K562 (cell line): ENCODE results near the gene OTOGL. TPM values are rescaled to one million over a fixed set of nuclear protein-coding genes. Genes with fewer than 3 reads are reported as not detected.
"Not testable (repeated sequence)": the region's sequence is repeated elsewhere in the genome, so short reads cannot be mapped to it uniquely, and the experiment has no call there.

Experiments used
- ATAC-seq: fragments of 200-7000 bp; cut with Tn5 transposase; 3 replicates; pipeline ENCODE4 v1.9.1; 2020; ENCODE audit warnings: moderate library complexity
- BruUV-seq: library from RNA; stranded (reverse); fragments of 400-500 nt; replicated peaks from 2 replicates; lab custom pipeline; 2021; lab: Mats Ljungman, UMichigan
- CTCF ChIA-PET: fragments of 300-600 bp; formaldehyde crosslinking; extraction: SDS; loops from one replicate; lab custom pipeline; 2021; ENCODE audit warnings: low intra/inter-chr PET ratio; lab: Yijun Ruan, JAX
- POLR2A ChIA-PET: fragments of 300-600, 350-650 bp; sonication (Branson Sonifier 250); formaldehyde crosslinking; extraction: SDS; loops from one replicate; lab custom pipeline; 2021; ENCODE audit warnings: antibody characterized with exemption, inconsistent platforms; lab: Yijun Ruan, JAX
- DNase-seq, 4 experiments: peaks; one replicate each; pipeline versions ENCODE4 v3.0.0 to v3.0.0-alpha.2; 2011 to 2018; ENCODE audit warnings: low spot score in 3 of 4, mixed read lengths in 3 of 4; ENCODE audit errors: extremely low read depth in 1 of 4
- FAIRE-seq: peaks from 2 replicates; lab custom pipeline; 2011; peaks lifted over from hg19 to GRCh38; lab: Jason Lieb, UNC
- H2AFZ ChIP-seq: 2 replicates; pipeline ENCODE4 v1.6.0; 2011; ENCODE audit warnings: low read depth, low read length, control low read depth, inconsistent platforms
- H3K27ac ChIP-seq: fragments of 200-600 bp; 3 replicates; pipeline ENCODE4 v1.8.0; 2011; ENCODE audit warnings: low read depth, mild to moderate bottlenecking, control low read depth, inconsistent platforms, low read length, moderate library complexity, mixed read lengths; ENCODE audit errors: extremely low read depth
- H3K27me3 ChIP-seq, 2 experiments: fragments of 300-600 bp in 1 of 2; 2 replicates in 1 of 2; 3 replicates in 1 of 2; pipeline versions ENCODE4 v1.6.0 to v1.8.0; 2011; ENCODE audit warnings: inconsistent platforms in 2 of 2, low read length in 2 of 2, mild to moderate bottlenecking in 1 of 2, mixed read lengths in 1 of 2, moderate library complexity in 1 of 2; ENCODE audit not compliant: control insufficient read depth in 2 of 2, insufficient read depth in 2 of 2
- H3K36me3 ChIP-seq: fragments of 300-600 bp; 3 replicates; pipeline ENCODE4 v1.8.0; 2011; ENCODE audit warnings: mild to moderate bottlenecking, low read length, inconsistent platforms; ENCODE audit not compliant: control insufficient read depth, insufficient read depth
- H3K4me1 ChIP-seq, 2 experiments: fragments of 200-600 bp in 1 of 2; replicated peaks in 1 of 2; 2 replicates in 1 of 2; 3 replicates in 1 of 2; pipeline versions ENCODE4 v1.5.1 to v1.8.0; 2011; ENCODE audit warnings: inconsistent platforms in 2 of 2, low read length in 2 of 2, mild to moderate bottlenecking in 1 of 2, mixed read lengths in 1 of 2, moderate library complexity in 1 of 2; ENCODE audit not compliant: control insufficient read depth in 2 of 2, insufficient read depth in 2 of 2
- H3K4me2 ChIP-seq: 2 replicates; pipeline ENCODE4 v1.6.1; 2011; ENCODE audit warnings: low read length, control low read depth, inconsistent platforms, mixed read lengths; ENCODE audit not compliant: insufficient read depth
- H3K4me3 ChIP-seq: fragments of 200-600 bp; sonication (generic), shearing (Covaris generic); 2 replicates; pipeline ENCODE4 v1.5.1; 2016; ENCODE audit warnings: control low read depth, inconsistent platforms
- H3K79me2 ChIP-seq: fragments of 200-600 bp; 3 replicates; pipeline ENCODE4 v1.8.0; 2011; ENCODE audit warnings: low read length, inconsistent platforms; ENCODE audit not compliant: control insufficient read depth, insufficient read depth
- H3K9ac ChIP-seq, 2 experiments: 2 replicates each; pipeline versions ENCODE4 v1.6.0 to v1.6.1; 2011; ENCODE audit warnings: low read depth in 2 of 2, low read length in 2 of 2, control low read depth in 1 of 2, inconsistent platforms in 1 of 2, mild to moderate bottlenecking in 1 of 2, mixed read lengths in 1 of 2; ENCODE audit not compliant: insufficient read depth in 1 of 2
- H3K9me1 ChIP-seq: one replicate; pipeline ENCODE4 v1.6.0; 2011; ENCODE audit warnings: inconsistent platforms, mild to moderate bottlenecking, low read length, moderate library complexity; ENCODE audit not compliant: control insufficient read depth, insufficient read depth
- H3K9me3 ChIP-seq: replicated peaks from 2 replicates; pipeline ENCODE4 v1.5.1; 2011; ENCODE audit warnings: low read depth, low read length, inconsistent platforms; ENCODE audit not compliant: control insufficient read depth, insufficient read depth
- H4K20me1 ChIP-seq: replicated peaks from 2 replicates; pipeline ENCODE4 v1.6.1; 2011; ENCODE audit warnings: low read length, inconsistent platforms, mixed read lengths; ENCODE audit not compliant: control insufficient read depth, insufficient read depth
- C11orf30 ChIP-seq: fragments of 450-650 bp; IDR thresholded peaks from 2 replicates; pipeline ENCODE4 v1.6.1; 2016; ENCODE audit warnings: low read depth, mild to moderate bottlenecking
- ETV6 ChIP-seq, 3 experiments: fragments of 150-350 bp in 1 of 3; sonication (generic) in 1 of 3; formaldehyde crosslinking in 1 of 3; IDR thresholded peaks; 2 replicates each; pipeline versions ENCODE4 v1.6.1 to v1.8.0; 2014 to 2022; ENCODE audit warnings: borderline replicate concordance in 2 of 3, low read depth in 2 of 3, antibody characterized with exemption in 1 of 3, low read length in 1 of 3, mild to moderate bottlenecking in 1 of 3, missing genetic modification reagents in 1 of 3
- JUN ChIP-seq, 2 experiments: sonication (generic) in 1 of 2; formaldehyde crosslinking in 1 of 2; IDR thresholded peaks; 2 replicates each; pipeline versions ENCODE4 v1.6.1 to v1.8.0; 2012 to 2022; ENCODE audit warnings: borderline replicate concordance in 2 of 2, mild to moderate bottlenecking in 2 of 2, improper control_type of control experiment in 1 of 2, low read depth in 1 of 2, low read length in 1 of 2, missing genetic modification reagents in 1 of 2
- ZBTB1 ChIP-seq: sonication (generic); formaldehyde crosslinking; IDR thresholded peaks from 2 replicates; pipeline ENCODE4 v1.8.1; 2023; ENCODE audit warnings: missing genetic modification reagents, low read depth, mild to moderate bottlenecking, borderline replicate concordance
- ZNF23 ChIP-seq: fragments of 250-450 bp; sonication (Bioruptor Pico); IDR thresholded peaks from 2 replicates; pipeline ENCODE4 v1.4.0; 2020; ENCODE audit warnings: mild to moderate bottlenecking
- ZNF316 ChIP-seq: fragments of 450-650 bp; IDR thresholded peaks from 2 replicates; pipeline ENCODE4 v1.6.1; 2016
- WGBS: fragments of 100-300 bp; shearing (Covaris generic); methylation state at CpG from one replicate; pipeline ENCODE4 v1.1.6; 2016; ENCODE audit warnings: low coverage, mixed read lengths; ENCODE audit not compliant: insufficient coverage; ENCODE audit errors: missing lambda C conversion rate; 5-methylcytosine and 5-hydroxymethylcytosine counted together
- in situ Hi-C: fragments of 300-500 bp; cut with MboI; formaldehyde crosslinking; loops from 4 replicates; pipeline ENCODE4 v1.15.0; 2018; ENCODE audit warnings: inconsistent platforms, mixed read lengths
- intact Hi-C: fragments of 100-400 bp; cut with micrococcal nuclease; formaldehyde crosslinking; loops from 2 replicates; pipeline ENCODE4 v1.14.2; 2022
- polyA plus RNA-seq, 8 experiments: library from polyadenylated mRNA; depleted of rRNA in 4 of 8; stranded (reverse) in 5 of 8; unstranded in 3 of 8; fragments of >200 nt; fragmentation: Nextera tagmentation in 2 of 8; fragmentation: Illumina TruSeq in 1 of 8; extraction: Ambion mirVana in 2 of 8; extraction: Trizol in 1 of 8; gene quantifications; 2 replicates each; pipeline versions ENCODE4 v1.2.1 to v1.2.3, GENCODE V29; 2011 to 2014; ENCODE audit warnings: inconsistent platforms in 1 of 8, missing spikeins in 1 of 8
- total RNA-seq, 7 experiments: library from RNA; depleted of rRNA in 6 of 7; stranded (reverse); fragments of >200 nt in 6 of 7; fragmentation: Illumina TruSeq in 2 of 7; extraction: Trizol in 2 of 7; gene quantifications; 2 replicates each; pipeline versions ENCODE4 v1.2.1 to v1.2.3, GENCODE V29; 2011 to 2021; ENCODE audit warnings: low replicate concordance in 1 of 7
- TF ChIP-seq, protein P1 (sequence below): IDR thresholded peaks from 3 replicates; pipeline ENCODE4 v1.6.1; 2011; ENCODE audit warnings: borderline replicate concordance, mild to moderate bottlenecking, moderate library complexity; ENCODE audit not compliant: insufficient read length; ENCODE audit errors: extremely low read depth
- TF ChIP-seq, protein P2 (sequence below), 2 experiments: fragments of 150-350 bp in 1 of 2; IDR thresholded peaks; 2 replicates each; pipeline ENCODE4 v1.6.1; 2012 to 2016; ENCODE audit warnings: low read depth in 2 of 2, low read length in 2 of 2, mild to moderate bottlenecking in 1 of 2, moderate library complexity in 1 of 2

OTOGL gene
- total and polyA plus RNA-seq, 9 of the 15 experiments (the other 6 are each of a cell fraction or from before 2014, with no cell fraction given) = 0.02 to 0.03 TPM; not detected in 7

DNA sequence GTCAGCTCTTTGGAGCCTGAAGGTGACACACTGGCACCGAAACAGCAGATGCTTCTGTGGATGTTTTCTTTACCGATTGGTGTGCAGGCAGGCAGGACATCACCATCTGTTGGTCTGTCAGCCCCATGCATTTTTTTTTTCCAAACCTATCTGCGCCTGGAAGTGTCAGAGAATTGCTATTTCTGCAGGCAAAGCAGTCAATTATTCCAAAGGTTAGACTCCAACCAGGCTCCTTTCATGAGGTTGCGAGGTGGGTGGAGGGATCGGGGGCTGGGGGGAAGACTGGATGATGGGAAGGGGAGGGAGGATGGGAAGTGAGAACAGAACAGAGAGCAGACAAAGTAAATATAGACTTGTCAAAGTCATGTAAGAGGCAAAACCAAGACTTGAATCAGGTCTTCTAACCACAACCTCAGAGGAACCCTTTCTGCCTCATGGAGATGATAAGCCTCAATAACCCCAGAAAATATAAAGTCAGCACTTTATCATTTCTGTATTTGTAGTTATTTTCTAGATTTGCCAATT, 117.7 kb downstream of the OTOGL start:
- no peaks in the 10 kb centered on the region for H4K20me1 ChIP-seq
- H3K9me3 ChIP-seq = no peaks in the 10 kb centered on the region
- ChIA-PET POLR2A (no interaction called here), CTCF (no interaction called here)
- H3K9me1 ChIP-seq = no peaks in the 10 kb centered on the region
- TF ChIP-seq ETV6 (IDR thresholded peaks at IDR 0.05; ENCODE audit: borderline replicate concordance in 1 of 2, low read depth in 2 of 2, low read length in 1 of 2) (no peak), ETV6 (CRISPR knock-in tag; IDR thresholded peaks at IDR 0.05; ENCODE audit: borderline replicate concordance) (no peak), C11orf30 (peak; percentile 27; the same call in 1 of the 2 replicates), ZBTB1 (no peak), ZNF23 (CRISPR knock-in tag) (no peak), JUN (IDR thresholded peaks at IDR 0.05; ENCODE audit: borderline replicate concordance, low read depth, low read length) (no peak), JUN (CRISPR knock-in tag; IDR thresholded peaks at IDR 0.05; ENCODE audit: borderline replicate concordance) (no peak), ZNF316 (peak; percentile 50; the same call in 1 of the 2 replicates)
- TF ChIP-seq, protein P1, sequence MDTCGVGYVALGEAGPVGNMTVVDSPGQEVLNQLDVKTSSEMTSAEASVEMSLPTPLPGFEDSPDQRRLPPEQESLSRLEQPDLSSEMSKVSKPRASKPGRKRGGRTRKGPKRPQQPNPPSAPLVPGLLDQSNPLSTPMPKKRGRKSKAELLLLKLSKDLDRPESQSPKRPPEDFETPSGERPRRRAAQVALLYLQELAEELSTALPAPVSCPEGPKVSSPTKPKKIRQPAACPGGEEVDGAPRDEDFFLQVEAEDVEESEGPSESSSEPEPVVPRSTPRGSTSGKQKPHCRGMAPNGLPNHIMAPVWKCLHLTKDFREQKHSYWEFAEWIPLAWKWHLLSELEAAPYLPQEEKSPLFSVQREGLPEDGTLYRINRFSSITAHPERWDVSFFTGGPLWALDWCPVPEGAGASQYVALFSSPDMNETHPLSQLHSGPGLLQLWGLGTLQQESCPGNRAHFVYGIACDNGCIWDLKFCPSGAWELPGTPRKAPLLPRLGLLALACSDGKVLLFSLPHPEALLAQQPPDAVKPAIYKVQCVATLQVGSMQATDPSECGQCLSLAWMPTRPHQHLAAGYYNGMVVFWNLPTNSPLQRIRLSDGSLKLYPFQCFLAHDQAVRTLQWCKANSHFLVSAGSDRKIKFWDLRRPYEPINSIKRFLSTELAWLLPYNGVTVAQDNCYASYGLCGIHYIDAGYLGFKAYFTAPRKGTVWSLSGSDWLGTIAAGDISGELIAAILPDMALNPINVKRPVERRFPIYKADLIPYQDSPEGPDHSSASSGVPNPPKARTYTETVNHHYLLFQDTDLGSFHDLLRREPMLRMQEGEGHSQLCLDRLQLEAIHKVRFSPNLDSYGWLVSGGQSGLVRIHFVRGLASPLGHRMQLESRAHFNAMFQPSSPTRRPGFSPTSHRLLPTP = no peak
- TF ChIP-seq, protein P2, sequence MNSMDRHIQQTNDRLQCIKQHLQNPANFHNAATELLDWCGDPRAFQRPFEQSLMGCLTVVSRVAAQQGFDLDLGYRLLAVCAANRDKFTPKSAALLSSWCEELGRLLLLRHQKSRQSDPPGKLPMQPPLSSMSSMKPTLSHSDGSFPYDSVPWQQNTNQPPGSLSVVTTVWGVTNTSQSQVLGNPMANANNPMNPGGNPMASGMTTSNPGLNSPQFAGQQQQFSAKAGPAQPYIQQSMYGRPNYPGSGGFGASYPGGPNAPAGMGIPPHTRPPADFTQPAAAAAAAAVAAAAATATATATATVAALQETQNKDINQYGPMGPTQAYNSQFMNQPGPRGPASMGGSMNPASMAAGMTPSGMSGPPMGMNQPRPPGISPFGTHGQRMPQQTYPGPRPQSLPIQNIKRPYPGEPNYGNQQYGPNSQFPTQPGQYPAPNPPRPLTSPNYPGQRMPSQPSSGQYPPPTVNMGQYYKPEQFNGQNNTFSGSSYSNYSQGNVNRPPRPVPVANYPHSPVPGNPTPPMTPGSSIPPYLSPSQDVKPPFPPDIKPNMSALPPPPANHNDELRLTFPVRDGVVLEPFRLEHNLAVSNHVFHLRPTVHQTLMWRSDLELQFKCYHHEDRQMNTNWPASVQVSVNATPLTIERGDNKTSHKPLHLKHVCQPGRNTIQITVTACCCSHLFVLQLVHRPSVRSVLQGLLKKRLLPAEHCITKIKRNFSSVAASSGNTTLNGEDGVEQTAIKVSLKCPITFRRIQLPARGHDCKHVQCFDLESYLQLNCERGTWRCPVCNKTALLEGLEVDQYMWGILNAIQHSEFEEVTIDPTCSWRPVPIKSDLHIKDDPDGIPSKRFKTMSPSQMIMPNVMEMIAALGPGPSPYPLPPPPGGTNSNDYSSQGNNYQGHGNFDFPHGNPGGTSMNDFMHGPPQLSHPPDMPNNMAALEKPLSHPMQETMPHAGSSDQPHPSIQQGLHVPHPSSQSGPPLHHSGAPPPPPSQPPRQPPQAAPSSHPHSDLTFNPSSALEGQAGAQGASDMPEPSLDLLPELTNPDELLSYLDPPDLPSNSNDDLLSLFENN (IDR thresholded peaks at IDR 0.05; ENCODE audit: low read depth in 2 of 2, low read length in 2 of 2) = no peak
- H3K4me3 ChIP-seq = no peak overlapping the region
- in situ Hi-C loops (no loop called here), intact Hi-C loops (no loop called here)
- H2AFZ ChIP-seq = no peak overlapping the region
- no peaks in the 10 kb centered on the region for H3K4me1 ChIP-seq
- H3K9ac ChIP-seq = no peak overlapping the region
- no peaks in the 10 kb centered on the region for H3K79me2 ChIP-seq
- no peak for ATAC-seq
- no peaks in the 10 kb centered on the region for H3K36me3 ChIP-seq
- H3K27me3 ChIP-seq = no peaks in the 10 kb centered on the region
- no peak for DNase-seq
- 0% methylated on average over 5 of the region's 5 CpGs for WGBS
- no peak for FAIRE-seq
- no peak overlapping the region for H3K27ac ChIP-seq
- no peak overlapping the region for H3K4me2 ChIP-seq
- no TSS peak for BruUV-seq

DNA sequence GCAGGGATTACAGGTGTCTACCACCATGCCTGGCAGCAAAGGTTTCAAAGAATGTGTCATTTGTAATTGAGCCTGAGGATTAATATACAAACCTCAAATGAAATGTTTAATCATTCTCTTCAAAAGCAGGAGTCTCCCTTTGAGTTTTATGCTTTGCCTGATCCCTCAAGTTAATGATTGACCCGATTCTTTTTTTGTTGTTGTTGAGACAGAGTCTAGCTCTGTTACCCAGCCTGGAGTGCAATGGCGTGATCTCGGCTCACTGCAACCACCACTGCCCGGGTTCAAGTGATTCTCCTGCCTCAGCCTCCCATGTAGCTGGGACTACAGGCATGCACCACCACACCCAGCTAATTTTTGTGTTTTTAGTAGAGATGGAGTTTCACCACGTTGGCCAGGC, 119.6 kb downstream of the OTOGL start:
- CTCF ChIA-PET, H2AFZ ChIP-seq, intact Hi-C loops, H3K9me3 ChIP-seq, POLR2A ChIA-PET, H3K27me3 ChIP-seq, H3K9ac ChIP-seq, H3K27ac ChIP-seq, H4K20me1 ChIP-seq, H3K4me2 ChIP-seq, H3K4me3 ChIP-seq, DNase-seq, H3K4me1 ChIP-seq, H3K9me1 ChIP-seq, H3K79me2 ChIP-seq, FAIRE-seq, BruUV-seq, ATAC-seq, in situ Hi-C loops, H3K36me3 ChIP-seq: not testable (repeated sequence)
- 0% methylated on average over 5 of the region's 5 CpGs for WGBS
